H9 (cell line): ENCODE data around the gene PDCD11. TPM values are rescaled to one million over a fixed set of nuclear protein-coding genes. Genes with fewer than 3 reads are reported as not detected.

Experiments used
- DNase-seq: peaks from one replicate; pipeline ENCODE4 v3.0.0-alpha.2; 2017
- H2AFZ ChIP-seq: one replicate; pipeline ENCODE4 v1.6.1; 2013; ENCODE audit warnings: mild to moderate bottlenecking, low read length, control low read depth, moderate library complexity
- H2AK5ac ChIP-seq: 2 replicates; pipeline ENCODE4 v1.6.1; 2013; ENCODE audit warnings: low read length, control low read depth, mixed read lengths; ENCODE audit not compliant: insufficient read length
- H2BK120ac ChIP-seq: one replicate; pipeline ENCODE4 v1.6.1; 2013; ENCODE audit warnings: low read depth, mild to moderate bottlenecking, low read length, control low read depth, inconsistent platforms; ENCODE audit not compliant: poor library complexity, severe bottlenecking
- H2BK12ac ChIP-seq: 2 replicates; pipeline ENCODE4 v1.6.1; 2013; ENCODE audit warnings: low read length, control low read depth, mixed read lengths, low read depth; ENCODE audit not compliant: insufficient read length
- H2BK15ac ChIP-seq: 2 replicates; pipeline ENCODE4 v1.6.1; 2013; ENCODE audit warnings: low read depth, low read length, control low read depth
- H2BK20ac ChIP-seq: one replicate; pipeline ENCODE4 v1.6.1; 2013; ENCODE audit warnings: low read depth, mild to moderate bottlenecking, low read length, control low read depth, inconsistent platforms; ENCODE audit not compliant: poor library complexity, severe bottlenecking
- H2BK5ac ChIP-seq: 2 replicates; pipeline ENCODE4 v1.6.1; 2013; ENCODE audit warnings: low read length, control low read depth, mixed read lengths; ENCODE audit not compliant: insufficient read length
- H3K14ac ChIP-seq: 2 replicates; pipeline ENCODE4 v1.6.1; 2013; ENCODE audit warnings: low read length, control low read depth; ENCODE audit not compliant: insufficient read depth
- H3K18ac ChIP-seq: 2 replicates; pipeline ENCODE4 v1.6.1; 2013; ENCODE audit warnings: low read depth, mild to moderate bottlenecking, mixed read lengths, low read length, control low read depth; ENCODE audit not compliant: insufficient read length
- H3K23ac ChIP-seq: 2 replicates; pipeline ENCODE4 v1.6.1; 2013; ENCODE audit warnings: low read length, control low read depth, mixed read lengths, low read depth; ENCODE audit not compliant: insufficient read length
- H3K23me2 ChIP-seq: 2 replicates; pipeline ENCODE4 v1.6.1; 2013; ENCODE audit warnings: low read depth, mild to moderate bottlenecking, mixed read lengths, low read length, control low read depth; ENCODE audit not compliant: insufficient read length, poor library complexity, severe bottlenecking
- H3K27ac ChIP-seq: 2 replicates; pipeline ENCODE4 v1.5.1; 2013; ENCODE audit warnings: low read length, control low read depth, mixed read lengths, low read depth; ENCODE audit not compliant: insufficient read length
- H3K27me3 ChIP-seq: 2 replicates; pipeline ENCODE4 v1.6.1; 2013; ENCODE audit warnings: low read length, control low read depth, inconsistent platforms; ENCODE audit not compliant: insufficient read depth
- H3K4ac ChIP-seq: 2 replicates; pipeline ENCODE4 v1.6.1; 2013; ENCODE audit warnings: low read depth, mild to moderate bottlenecking, control low read depth, inconsistent platforms, low read length, moderate library complexity
- H3K4me1 ChIP-seq: 2 replicates; pipeline ENCODE4 v1.6.1; 2013; ENCODE audit warnings: low read length, control low read depth, inconsistent platforms; ENCODE audit not compliant: insufficient read depth
- H3K4me2 ChIP-seq: 2 replicates; pipeline ENCODE4 v1.6.1; 2013; ENCODE audit warnings: low read length, control low read depth, mixed read lengths; ENCODE audit not compliant: insufficient read length, insufficient read depth
- H3K56ac ChIP-seq: 2 replicates; pipeline ENCODE4 v1.6.1; 2013; ENCODE audit warnings: low read depth, mild to moderate bottlenecking, mixed read lengths, low read length, control low read depth; ENCODE audit not compliant: insufficient read length
- H3K79me1 ChIP-seq: 2 replicates; pipeline ENCODE4 v1.6.1; 2013; ENCODE audit warnings: low read depth, mild to moderate bottlenecking, moderate library complexity, low read length, control low read depth, inconsistent platforms; ENCODE audit not compliant: insufficient read depth, poor library complexity, severe bottlenecking
- H3K79me2 ChIP-seq: 2 replicates; pipeline ENCODE4 v1.6.1; 2013; ENCODE audit warnings: low read length, control low read depth, inconsistent platforms; ENCODE audit not compliant: insufficient read depth
- H3K9ac ChIP-seq: 2 replicates; pipeline ENCODE4 v1.6.1; 2013; ENCODE audit warnings: low read length, control low read depth, mixed read lengths; ENCODE audit not compliant: insufficient read length; ENCODE audit errors: extremely low read depth
- H3K9me3 ChIP-seq: one replicate; pipeline ENCODE4 v1.6.1; 2013; ENCODE audit warnings: low read depth, low read length, inconsistent platforms; ENCODE audit not compliant: control insufficient read depth
- H3T11ph ChIP-seq: one replicate; pipeline ENCODE4 v1.6.1; 2013; ENCODE audit warnings: mild to moderate bottlenecking, low read length, control low read depth, inconsistent platforms
- H4K20me1 ChIP-seq: one replicate; pipeline ENCODE4 v1.6.1; 2013; ENCODE audit not compliant: control insufficient read depth, insufficient read length, insufficient read depth
- H4K5ac ChIP-seq: 2 replicates; pipeline ENCODE4 v1.6.1; 2013; ENCODE audit warnings: low read depth, mild to moderate bottlenecking, mixed read lengths, low read length, control low read depth; ENCODE audit not compliant: insufficient read length
- H4K8ac ChIP-seq: replicated peaks from 2 replicates; pipeline ENCODE4 v1.6.1; 2013; ENCODE audit warnings: low read length, control low read depth, mixed read lengths, low read depth; ENCODE audit not compliant: insufficient read length
- H4K91ac ChIP-seq: 2 replicates; pipeline ENCODE4 v1.6.1; 2013; ENCODE audit warnings: low read depth, mild to moderate bottlenecking, moderate library complexity, mixed read lengths, low read length, control low read depth; ENCODE audit not compliant: insufficient read length
- H3K27ac Mint-ChIP-seq, 3 experiments: 2 replicates in 2 of 3; 3 replicates in 1 of 3; pipeline ENCODE4 v1.8.0; 2020 to 2021; ENCODE audit warnings: mixed read lengths in 3 of 3, mild to moderate bottlenecking in 1 of 3, moderate library complexity in 1 of 3
- H3K27me3 Mint-ChIP-seq: 2 replicates; pipeline ENCODE4 v1.8.0; 2021; ENCODE audit warnings: low read depth, mild to moderate bottlenecking, moderate library complexity, mixed read lengths
- H3K36me3 Mint-ChIP-seq, 3 experiments: 2 replicates in 2 of 3; 3 replicates in 1 of 3; pipeline ENCODE4 v1.8.0; 2020 to 2021; ENCODE audit warnings: low read depth in 3 of 3, mixed read lengths in 3 of 3; ENCODE audit not compliant: insufficient read depth in 1 of 3
- H3K4me1 Mint-ChIP-seq, 2 experiments: 2 replicates each; pipeline ENCODE4 v1.8.0; 2020; ENCODE audit warnings: mixed read lengths in 2 of 2
- H3K4me3 Mint-ChIP-seq, 2 experiments: 2 replicates in 1 of 2; 3 replicates in 1 of 2; pipeline ENCODE4 v1.8.0; 2020 to 2021; ENCODE audit warnings: mild to moderate bottlenecking in 2 of 2, mixed read lengths in 2 of 2, moderate library complexity in 1 of 2
- H3K9me3 Mint-ChIP-seq, 2 experiments: 2 replicates in 1 of 2; 3 replicates in 1 of 2; pipeline ENCODE4 v1.8.0; 2020; ENCODE audit warnings: mild to moderate bottlenecking in 2 of 2, mixed read lengths in 2 of 2, moderate library complexity in 1 of 2
- CTCF ChIP-seq: fragments of 200-600 bp; sonication (generic); conservative IDR thresholded peaks from 3 replicates; pipeline ENCODE4 v1.8.0; 2021; ENCODE audit warnings: antibody characterized with exemption, mild to moderate bottlenecking
- WGBS: extraction: QIAGEN DNeasy Blood & Tissue Kit; methylation state at CpG from one replicate; pipeline ENCODE4 v1.1.7; 2013; ENCODE audit warnings: missing lambda C conversion rate, low lambda C conversion rate, mixed read lengths; ENCODE audit not compliant: insufficient read length; ENCODE audit errors: extremely low coverage; 5-methylcytosine and 5-hydroxymethylcytosine counted together
- total RNA-seq: library from RNA; stranded (reverse); gene quantifications from 2 replicates; pipeline ENCODE4 v1.2.1, GENCODE V29; 2021

PDCD11 gene
- total RNA-seq, 1 experiment from 2014 or later, result 99.5 TPM

GRCh38 chr10:103475437-103475836 is 79.0 kb downstream of the PDCD11 start:
- no peak overlapping the region for H4K5ac ChIP-seq
- no peak overlapping the region for H2BK120ac ChIP-seq
- H3K79me2 ChIP-seq, result no peaks in the 10 kb centered on the region
- no peak overlapping the region for H3K4me2 ChIP-seq
- H4K8ac ChIP-seq, result no peak overlapping the region
- H3T11ph ChIP-seq, result no peak overlapping the region
- no peaks in the 10 kb centered on the region for H4K20me1 ChIP-seq
- no peaks in the 10 kb centered on the region for H3K79me1 ChIP-seq
- H3K27ac ChIP-seq, result no peak overlapping the region
- no peak for TF ChIP-seq CTCF
- H2BK12ac ChIP-seq, result no peak overlapping the region
- H3K27me3 ChIP-seq, result no peaks in the 10 kb centered on the region
- no peak overlapping the region for H3K14ac ChIP-seq
- no peaks in the 10 kb centered on the region for H3K9me3 ChIP-seq
- DNase-seq, result no peak
- no peaks in the 10 kb centered on the region; the same call in 1 of the 2 replicates for H3K4me1 ChIP-seq
- H3K56ac ChIP-seq, result no peak overlapping the region
- H3K27me3 Mint-ChIP-seq, result peaks cover 3% of the 10 kb centered on the region
- H2BK20ac ChIP-seq, result no peak overlapping the region
- 0 out of 7 replicates have a peak overlapping the region, but pooled peaks of 1 of the 3 experiments have one; percentile 52 for H3K27ac Mint-ChIP-seq
- no peak overlapping the region for H3K9ac ChIP-seq
- H3K4me1 Mint-ChIP-seq, result peaks cover 22 to 36% of the 10 kb centered on the region in 2 experiments
- no peaks in the 10 kb centered on the region for H3K9me3 Mint-ChIP-seq
- no peak overlapping the region for H3K23ac ChIP-seq
- no peak overlapping the region for H2BK5ac ChIP-seq
- H3K4ac ChIP-seq, result no peak overlapping the region
- H3K36me3 Mint-ChIP-seq, result no peaks in the 10 kb centered on the region
- H2AK5ac ChIP-seq, result no peak overlapping the region
- no peak overlapping the region for H2AFZ ChIP-seq
- H3K18ac ChIP-seq, result no peak overlapping the region
- no CpG with 5 or more reads among the region's 4 CpGs for WGBS
- H3K4me3 Mint-ChIP-seq, result no peak overlapping the region
- no peak overlapping the region for H2BK15ac ChIP-seq
- no peak overlapping the region for H4K91ac ChIP-seq
- no peaks in the 10 kb centered on the region for H3K23me2 ChIP-seq
